Kidney (tissue), 14 donors: ENCODE data around the gene SFI1. TPM values are rescaled to one million over a fixed set of nuclear protein-coding genes. Genes with fewer than 3 reads are reported as not detected.

Source experiments
- DNase-seq, 5 donors: peaks; one replicate each; pipeline ENCODE4 v3.0.0-alpha.2; 2013 to 2020
- FAIRE-seq: peaks from 2 replicates; lab custom pipeline; 2012; peaks lifted over from hg19 to GRCh38; lab: Jason Lieb, UNC
- H3K27ac ChIP-seq, 2 donors: one replicate each; pipeline ENCODE4 v1.7.0; 2013; ENCODE audit warnings: low read depth in 2 of 2, low read length in 2 of 2, inconsistent platforms in 1 of 2
- H3K27me3 ChIP-seq: one replicate; pipeline ENCODE4 v1.7.1; 2013; ENCODE audit warnings: low read length, inconsistent platforms; ENCODE audit not compliant: control insufficient read depth, insufficient read depth
- H3K36me3 ChIP-seq, 3 donors: one replicate each; pipeline versions ENCODE4 v1.7.0 to v1.7.1; 2013; ENCODE audit warnings: low read length in 3 of 3, control low read depth in 1 of 3, inconsistent platforms in 1 of 3; ENCODE audit not compliant: insufficient read depth in 3 of 3, control insufficient read depth in 2 of 3
- H3K4me1 ChIP-seq, 3 donors: one replicate each; pipeline versions ENCODE4 v1.7.0 to v1.7.1; 2013; ENCODE audit warnings: low read length in 3 of 3, inconsistent platforms in 1 of 3, low read depth in 1 of 3; ENCODE audit not compliant: control insufficient read depth in 2 of 3, insufficient read depth in 2 of 3
- H3K4me3 ChIP-seq, 3 donors: one replicate each; pipeline versions ENCODE4 v1.7.0 to v1.8.1; 2013; ENCODE audit warnings: low read length in 3 of 3, control low read depth in 1 of 3, inconsistent platforms in 1 of 3
- H3K9ac ChIP-seq, 3 donors: one replicate each; pipeline versions ENCODE4 v1.7.0 to v1.7.1; 2013; ENCODE audit warnings: low read length in 3 of 3, control low read depth in 1 of 3, inconsistent platforms in 1 of 3
- H3K9me3 ChIP-seq, 3 donors: one replicate each; pipeline versions ENCODE4 v1.7.0 to v1.7.1; 2013; ENCODE audit warnings: low read length in 3 of 3, control low read depth in 1 of 3, inconsistent platforms in 1 of 3; ENCODE audit not compliant: control insufficient read depth in 2 of 3, insufficient read depth in 1 of 3
- intact Hi-C: fragments of 100-400 bp; cut with DNase I; formaldehyde crosslinking; loops from one replicate; pipeline ENCODE4 v1.11.1; 2022
- polyA plus RNA-seq: library from polyadenylated mRNA; stranded (reverse); fragments of 350-450 nt; fragmentation: Illumina TruSeq; extraction: RNeasy Lipid Tissue Mini Kit (QIAGEN cat#74804); gene quantifications from one replicate; pipeline ENCODE4 v1.2.3, GENCODE V29; 2014; ENCODE audit warnings: low read depth, low replicate concordance; ENCODE audit not compliant: insufficient read depth
- total RNA-seq: library from RNA; stranded (reverse); fragmentation: NEBNext Ultra II Directional; extraction: Animal tissue kit (Norgen Biotek cat#: 25700); gene quantifications from one replicate; pipeline ENCODE4 v1.2.1, GENCODE V29; 2021
- TF ChIP-seq, protein P1 (sequence below): IDR thresholded peaks from 3 replicates; pipeline ENCODE4 v1.5.1; 2012; ENCODE audit warnings: mild to moderate bottlenecking, moderate library complexity, borderline replicate concordance; ENCODE audit not compliant: insufficient read depth; ENCODE audit errors: extremely low read depth
- donor health status: control.
- donor health status: control.
- donor health status: control.
- donor health status: control.
- donor health status: control.
- donor health status: DM: yes; HTN: yes; CAD: no.
- donor health status: Normal renal cell carcinoma (clear cell type).

The SFI1 gene
- total and polyA plus RNA-seq, 2 donors from 2014 or later = 11.4 to 48.2 TPM

- Histone ChIP-seq H3K4me3 (no peak overlapping the region), H3K36me3 (peaks cover 0 to 17% (median 4%) of the 10 kb centered on the region in 3 donors), H3K9ac (no peak overlapping the region), H3K27ac (no peak overlapping the region), H3K27me3 (no peaks in the 10 kb centered on the region), H3K9me3 (no peaks in the 10 kb centered on the region), H3K4me1 (no peaks in the 10 kb centered on the region)
- intact Hi-C loops = no loop called here
- FAIRE-seq (no peak), DNase-seq (no peak)
- TF ChIP-seq, protein P1, sequence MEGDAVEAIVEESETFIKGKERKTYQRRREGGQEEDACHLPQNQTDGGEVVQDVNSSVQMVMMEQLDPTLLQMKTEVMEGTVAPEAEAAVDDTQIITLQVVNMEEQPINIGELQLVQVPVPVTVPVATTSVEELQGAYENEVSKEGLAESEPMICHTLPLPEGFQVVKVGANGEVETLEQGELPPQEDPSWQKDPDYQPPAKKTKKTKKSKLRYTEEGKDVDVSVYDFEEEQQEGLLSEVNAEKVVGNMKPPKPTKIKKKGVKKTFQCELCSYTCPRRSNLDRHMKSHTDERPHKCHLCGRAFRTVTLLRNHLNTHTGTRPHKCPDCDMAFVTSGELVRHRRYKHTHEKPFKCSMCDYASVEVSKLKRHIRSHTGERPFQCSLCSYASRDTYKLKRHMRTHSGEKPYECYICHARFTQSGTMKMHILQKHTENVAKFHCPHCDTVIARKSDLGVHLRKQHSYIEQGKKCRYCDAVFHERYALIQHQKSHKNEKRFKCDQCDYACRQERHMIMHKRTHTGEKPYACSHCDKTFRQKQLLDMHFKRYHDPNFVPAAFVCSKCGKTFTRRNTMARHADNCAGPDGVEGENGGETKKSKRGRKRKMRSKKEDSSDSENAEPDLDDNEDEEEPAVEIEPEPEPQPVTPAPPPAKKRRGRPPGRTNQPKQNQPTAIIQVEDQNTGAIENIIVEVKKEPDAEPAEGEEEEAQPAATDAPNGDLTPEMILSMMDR = no peak
Measured at GRCh38 chr22:31614781-31615490, 118.6 kb downstream of the SFI1 start.

DNA sequence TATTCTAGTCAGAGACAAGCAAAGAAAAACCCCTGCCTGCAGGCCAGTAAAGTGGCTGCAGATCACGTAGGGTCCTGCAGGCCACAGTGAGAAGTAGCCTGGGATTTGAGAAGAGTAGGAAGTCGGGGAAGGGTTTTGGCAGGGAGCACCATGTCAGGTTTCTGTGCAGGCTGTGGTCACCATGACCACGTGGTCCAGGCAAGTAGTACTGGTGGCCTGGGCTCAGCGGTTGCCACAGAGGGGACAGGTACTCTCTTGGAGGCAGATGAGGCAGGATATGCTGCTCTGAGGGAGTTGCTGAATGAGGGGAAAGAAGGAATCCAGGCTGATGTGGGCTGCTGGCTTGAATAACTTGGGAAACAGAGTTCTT, 119.1 kb downstream of the SFI1 start:
- Histone ChIP-seq H3K4me1 (no peaks in the 10 kb centered on the region), H3K4me3 (no peak overlapping the region), H3K9me3 (no peaks in the 10 kb centered on the region), H3K27me3 (no peaks in the 10 kb centered on the region), H3K27ac (no peak overlapping the region), H3K36me3 (peaks cover 0 to 23% (median 8%) of the 10 kb centered on the region in 3 donors), H3K9ac (no peak overlapping the region)
- TF ChIP-seq, protein P1 = no peak
- DNase-seq (peak in 1 of 5 donors; percentile 32), FAIRE-seq (no peak)
- intact Hi-C loops = no loop called here

DNA sequence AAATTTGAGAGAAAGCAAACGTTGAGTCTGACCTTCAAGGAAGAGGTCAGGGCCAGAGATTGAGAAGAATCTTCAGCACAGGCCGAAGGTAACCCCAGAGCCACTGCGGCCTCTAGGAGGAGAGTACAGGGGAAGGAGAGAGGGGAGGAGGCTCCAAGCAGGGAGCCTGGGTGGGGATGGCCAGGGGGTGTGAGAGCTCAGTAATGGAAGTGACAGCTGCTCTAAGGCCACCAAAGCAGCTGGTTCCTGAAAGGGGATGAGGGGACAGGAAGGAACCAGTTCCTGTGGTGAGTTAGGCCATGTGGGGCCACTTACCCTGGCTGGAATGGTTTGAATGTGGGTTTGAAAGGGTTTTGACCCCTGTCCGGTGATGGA, 119.6 kb downstream of the SFI1 start:
- intact Hi-C loops = no loop called here
- Histone ChIP-seq H3K4me1 (no peaks in the 10 kb centered on the region), H3K4me3 (no peak overlapping the region), H3K27ac (no peak overlapping the region), H3K9ac (no peak overlapping the region), H3K27me3 (no peaks in the 10 kb centered on the region), H3K9me3 (no peaks in the 10 kb centered on the region), H3K36me3 (peaks cover 0 to 23% (median 9%) of the 10 kb centered on the region in 3 donors)
- DNase-seq (peak in 1 of 5 donors; percentile 54), FAIRE-seq (no peak)
- TF ChIP-seq, protein P1 = no peak
